HG02840 (cell line): ENCODE measurements around the gene BUD31.
"Not testable (repeated sequence)": the region's sequence is repeated elsewhere in the genome, so short reads cannot be mapped to it uniquely, and the experiment has no call there.

Experiments
- ATAC-seq: cut with Tn5 transposase; IDR thresholded peaks from one replicate; pipeline ENCODE4 v1.9.1; 2021; ENCODE audit warnings: mild to moderate bottlenecking, moderate library complexity, moderate number of reproducible peaks; ENCODE audit not compliant: unreplicated experiment, low FRiP score

The BUD31 gene

DNA sequence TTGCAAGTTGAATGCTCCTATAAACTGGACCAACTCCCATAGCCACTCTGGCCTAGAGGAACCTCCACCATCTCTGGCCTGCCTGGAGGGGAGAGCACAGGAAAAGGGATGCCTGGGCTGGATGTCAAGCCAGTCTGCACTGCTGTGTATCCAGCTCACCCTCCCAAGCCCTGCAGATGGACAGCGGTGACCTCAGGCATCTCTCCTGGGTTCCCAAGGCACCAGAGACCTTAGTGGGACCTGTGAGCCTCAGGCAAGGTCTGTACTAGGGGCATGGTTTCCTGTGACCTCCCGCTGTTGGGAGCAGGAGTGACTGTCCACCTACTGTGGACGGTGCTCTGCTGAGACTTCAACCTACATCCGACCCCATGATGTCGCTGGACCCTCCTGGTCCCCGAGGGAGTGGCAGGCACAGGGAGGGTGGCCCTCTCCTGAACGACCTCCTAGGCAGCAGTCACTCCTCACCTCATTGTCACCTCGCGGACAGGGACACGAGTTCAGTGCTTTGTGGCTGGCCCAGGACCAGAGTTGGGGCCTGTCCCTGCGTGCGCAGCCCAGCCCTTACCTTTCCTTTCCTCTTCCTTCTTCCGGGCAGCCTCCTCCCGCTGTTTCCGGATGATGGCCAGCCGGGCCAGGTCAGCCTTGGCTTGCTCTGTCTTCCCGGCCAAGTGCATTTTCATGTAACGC, 11.3 kb upstream of the BUD31 start:
- ATAC-seq, result no peak

DNA sequence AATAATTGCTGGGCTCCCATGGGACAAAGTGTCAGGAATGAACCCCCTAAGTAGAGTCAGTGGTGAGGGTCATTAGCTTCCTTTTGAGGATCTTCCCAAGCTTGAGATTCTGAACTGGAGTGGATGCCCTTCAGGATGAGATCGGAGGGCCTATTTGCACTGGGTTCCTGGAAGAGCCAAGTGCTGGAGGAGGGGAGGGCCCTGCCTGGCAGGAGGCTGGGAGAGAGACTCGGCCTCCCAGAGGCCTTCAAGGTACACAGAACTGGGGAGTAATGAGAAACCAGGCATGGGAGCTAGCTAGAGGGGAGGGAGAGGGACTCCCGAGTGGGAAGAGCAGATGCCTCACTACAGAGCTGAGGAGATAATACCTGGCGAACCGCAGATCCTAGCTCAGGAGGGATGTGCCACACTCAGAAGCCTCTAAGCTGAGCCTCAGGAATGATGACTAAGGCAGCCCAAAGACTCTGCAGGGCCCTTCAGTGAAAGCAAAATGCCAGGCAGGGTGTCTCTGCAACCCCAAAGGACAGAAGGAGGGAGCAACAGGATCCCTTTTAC, 9.8 kb upstream of the BUD31 start:
- ATAC-seq, result no peak

DNA sequence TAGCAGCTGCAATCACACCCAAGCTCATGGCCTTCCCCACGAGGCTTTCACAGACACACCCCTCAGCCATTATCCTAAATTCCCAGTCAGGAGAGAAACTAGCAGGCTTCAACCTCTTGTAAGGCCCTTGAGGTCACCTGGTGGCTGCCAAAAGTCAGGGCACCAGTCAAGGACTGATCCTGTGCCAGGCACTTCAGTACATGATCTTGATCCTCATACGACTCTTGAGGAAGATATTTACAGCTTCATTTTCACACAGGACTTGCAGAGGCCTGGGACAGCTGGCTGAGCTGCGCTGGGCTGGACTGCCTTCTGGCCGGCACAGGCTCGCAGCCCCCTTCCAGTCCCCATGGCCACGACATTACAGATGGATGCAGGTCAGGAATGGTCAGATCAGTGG, 9.2 kb upstream of the BUD31 start:
- ATAC-seq, result no peak

DNA sequence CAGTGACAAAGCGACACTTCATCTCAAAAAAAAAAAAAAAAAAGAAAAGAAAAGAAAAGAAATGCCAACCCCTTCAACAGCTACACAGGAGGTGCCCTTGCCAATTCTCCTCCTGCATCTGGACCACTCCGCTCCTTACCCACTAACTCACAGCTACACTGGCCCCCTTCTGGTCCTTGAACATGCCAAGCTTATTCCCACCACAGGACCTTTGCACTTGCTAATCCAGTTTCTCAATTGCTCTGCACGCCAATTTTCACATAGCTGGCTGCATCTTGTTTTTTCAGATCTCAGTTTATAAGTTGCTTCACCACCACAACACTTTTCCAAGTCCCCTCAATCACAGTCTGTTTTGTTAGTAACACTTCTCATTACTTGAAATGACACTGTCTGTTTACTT, 5.9 kb upstream of the BUD31 start:
- ATAC-seq, result no peak

DNA sequence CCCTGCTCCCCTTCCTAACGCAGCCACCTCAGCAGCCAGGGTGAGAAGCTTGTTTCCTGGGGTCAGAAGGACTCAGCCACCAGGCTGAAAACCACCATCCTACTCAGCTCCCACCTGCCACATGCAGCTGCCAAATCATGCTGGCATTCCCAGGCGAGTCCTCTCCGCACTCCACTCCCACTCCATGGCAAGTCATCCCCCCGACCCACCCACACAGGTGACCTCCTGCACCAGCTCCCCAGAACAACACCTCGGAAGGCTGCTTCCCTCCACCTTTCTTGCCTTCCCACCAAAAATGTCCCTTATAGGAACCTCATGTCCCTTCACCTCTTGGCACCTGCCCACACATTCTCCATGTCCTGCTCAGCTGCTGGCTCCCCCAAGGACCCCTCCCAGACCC, 5.0 kb upstream of the BUD31 start:
- ATAC-seq, result no peak

DNA sequence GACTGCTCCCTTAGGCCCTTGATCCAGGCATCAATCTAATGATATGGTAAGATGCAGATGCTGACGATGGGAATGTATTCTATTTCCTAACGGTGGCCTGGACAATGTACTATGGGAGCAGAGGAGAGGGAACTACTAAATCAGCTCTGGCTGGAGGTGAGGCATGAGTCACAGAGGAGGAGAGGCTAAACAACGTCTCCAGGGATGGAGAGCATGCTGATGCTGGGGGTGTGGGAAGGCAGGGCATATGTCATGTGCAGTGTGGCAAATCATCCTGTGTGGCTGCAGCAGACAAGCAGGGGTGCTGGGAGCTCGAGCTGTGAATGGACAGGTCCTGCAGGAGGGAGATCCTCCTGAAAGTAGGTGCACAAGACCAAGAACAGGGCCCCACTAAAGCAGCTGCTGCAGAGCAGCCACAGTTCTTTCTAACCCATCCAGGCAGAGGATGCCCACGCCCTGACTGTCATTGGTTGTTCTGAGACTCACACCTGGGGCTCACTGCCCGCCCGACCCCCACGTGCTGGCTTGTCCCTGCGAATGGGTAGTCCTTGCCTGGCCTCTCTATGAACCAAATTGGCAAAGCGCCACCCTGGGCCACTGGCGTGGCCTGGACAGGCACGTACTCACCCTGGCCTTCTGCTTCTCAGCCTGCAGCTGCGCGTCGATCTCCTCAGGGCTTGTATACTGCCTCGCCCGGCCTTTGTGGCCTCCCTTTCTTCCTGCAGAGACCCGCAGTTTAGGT, 4.4 kb upstream of the BUD31 start:
- no peak for ATAC-seq

DNA sequence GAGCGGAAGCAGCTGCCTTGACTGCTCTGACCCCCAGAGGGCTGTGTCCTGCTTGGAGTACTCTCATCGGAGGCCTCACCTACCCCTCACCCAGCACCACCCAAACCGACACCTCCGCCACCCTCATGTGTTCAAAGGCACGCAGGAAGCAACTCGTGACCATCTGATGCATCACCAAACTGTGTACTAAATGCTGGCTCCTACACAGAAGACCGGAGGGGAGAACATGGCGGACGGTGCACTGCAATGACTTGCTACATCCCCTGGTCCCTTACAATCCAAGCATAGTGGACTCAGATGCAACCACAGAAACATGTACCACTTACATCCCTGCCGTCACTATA, 3.8 kb upstream of the BUD31 start:
- no peak for ATAC-seq

DNA sequence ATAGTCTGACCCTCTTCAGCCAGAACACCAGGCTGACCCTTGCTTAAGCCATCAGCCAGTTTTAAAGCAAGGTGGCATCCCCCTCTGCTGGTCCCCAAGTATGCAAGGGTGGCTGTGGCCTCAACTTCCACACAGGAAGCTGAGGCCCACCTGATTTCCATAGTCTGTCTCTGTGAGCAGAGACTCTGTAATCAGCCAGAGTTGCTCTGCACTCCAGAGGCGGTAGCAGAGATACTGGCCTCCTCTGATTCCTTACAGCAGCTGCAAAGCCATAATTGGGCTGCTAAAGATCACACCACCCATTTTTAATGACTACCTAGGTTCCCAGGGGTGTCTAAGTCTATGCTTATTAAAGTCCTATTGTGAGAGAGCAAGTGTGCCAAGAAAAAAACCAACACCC, 2.2 kb upstream of the BUD31 start:
- ATAC-seq, result no peak

DNA sequence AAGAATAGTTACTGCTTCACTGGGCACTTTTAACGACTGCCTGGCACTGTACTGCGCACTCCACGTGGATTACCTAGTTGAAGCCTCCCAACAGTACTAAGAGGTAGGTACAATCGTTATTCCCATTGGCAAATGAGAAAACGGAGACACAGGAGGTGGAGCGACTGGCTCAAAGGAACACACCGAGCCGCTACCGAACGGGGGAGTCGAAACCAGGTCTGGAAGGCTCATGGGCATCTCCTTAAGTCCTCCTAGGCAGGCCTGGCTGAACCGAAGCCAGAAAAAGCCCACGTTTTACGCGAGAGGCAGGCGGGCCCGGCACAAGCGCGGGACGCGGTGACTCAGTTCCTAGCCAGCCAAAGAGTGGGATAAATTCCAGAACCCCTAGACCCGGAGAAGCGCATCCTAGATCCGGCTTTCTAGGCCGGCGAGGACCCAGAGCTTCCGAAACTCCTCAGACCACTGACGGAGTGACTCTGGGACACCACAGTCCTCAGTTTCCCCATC, 844 bp upstream of the BUD31 start:
- no peak for ATAC-seq

DNA sequence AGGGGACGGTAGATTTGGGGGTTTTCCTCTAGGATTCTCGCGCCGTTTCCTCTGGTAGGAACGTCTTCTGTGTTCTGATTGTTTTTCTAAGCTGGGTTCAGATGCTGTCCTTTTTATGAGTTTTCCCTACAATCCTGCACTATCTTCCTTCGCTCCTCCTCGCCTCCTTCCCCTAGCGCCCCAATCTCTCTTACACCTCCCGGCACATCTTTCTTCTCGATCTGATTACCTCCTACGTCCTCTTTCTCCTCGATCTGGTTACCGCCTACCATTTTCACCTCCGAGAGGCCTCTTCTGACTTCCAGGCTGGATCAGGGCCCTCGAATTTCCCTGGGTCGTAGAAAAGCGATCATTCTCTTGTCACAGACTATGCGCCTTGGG, 413 bp downstream of the BUD31 start:
- ATAC-seq, result peak; percentile 1

DNA sequence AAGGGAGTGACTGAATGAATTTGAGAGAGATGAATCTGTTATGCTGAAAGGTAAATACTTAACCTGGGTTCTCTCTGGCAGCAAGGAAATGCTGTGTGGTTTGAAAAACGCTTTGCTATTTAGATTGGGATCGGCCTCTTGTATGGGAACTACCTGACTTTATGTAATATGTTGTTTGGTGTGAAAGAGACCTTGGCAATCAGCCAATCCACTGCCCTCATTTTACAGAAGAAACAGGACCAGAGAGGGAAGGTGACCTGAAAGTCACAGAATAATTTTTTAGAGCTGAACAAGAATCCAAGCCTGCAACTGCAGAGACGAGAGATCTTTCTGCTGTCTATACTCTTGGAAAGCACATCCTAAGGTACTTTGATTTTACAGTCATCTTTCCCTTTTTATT, 1.0 kb downstream of the BUD31 start:
- ATAC-seq, result no peak

DNA sequence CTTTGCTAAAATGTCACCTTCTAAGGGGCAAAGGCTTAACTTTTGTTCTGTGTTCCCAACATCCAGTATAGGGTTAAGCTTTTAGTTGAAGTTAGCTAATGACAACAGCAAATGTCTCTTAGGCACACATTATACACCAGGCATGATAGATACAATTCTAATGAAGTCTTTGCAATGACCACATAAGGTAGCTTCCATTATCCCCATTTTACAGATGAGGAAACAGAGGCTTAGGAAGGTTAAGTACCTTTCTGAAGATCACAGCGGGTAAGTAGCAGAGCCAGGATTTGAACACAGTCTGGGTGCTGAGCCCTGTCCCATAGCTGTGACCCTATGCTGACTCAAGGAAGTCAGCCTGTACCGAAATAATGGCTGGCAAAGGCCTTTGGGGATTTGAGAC, 1.9 kb downstream of the BUD31 start:
- no peak for ATAC-seq

DNA sequence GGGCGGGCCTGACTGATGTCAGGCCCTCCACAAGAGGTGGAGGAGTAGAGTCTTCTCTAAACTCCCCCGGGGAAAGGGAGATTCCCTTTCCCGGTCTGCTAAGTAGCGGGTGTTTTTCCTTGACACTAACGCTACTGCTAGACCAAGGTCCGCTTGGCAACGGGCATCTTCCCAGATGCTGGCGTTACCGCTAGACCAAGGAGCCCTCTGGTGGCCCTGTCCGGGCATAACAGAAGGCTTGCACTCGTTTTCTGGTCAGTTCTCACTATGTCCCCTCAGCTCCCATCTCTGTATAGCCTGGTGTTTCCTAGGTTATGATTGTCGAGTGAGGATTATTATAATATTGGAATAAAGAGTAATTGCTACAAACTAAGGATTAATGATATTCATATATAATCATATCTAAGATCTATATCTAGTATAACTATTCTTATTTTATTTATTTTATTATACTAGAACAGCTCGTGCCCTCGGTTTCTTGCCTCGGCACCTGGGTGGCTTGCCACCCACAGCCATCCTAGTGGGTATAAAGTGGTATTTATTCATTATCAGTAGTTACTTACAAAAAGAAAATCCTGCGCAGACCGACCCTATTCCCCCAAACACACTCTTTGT, 6.9 kb downstream of the BUD31 start:
- not testable (repeated sequence) for ATAC-seq

DNA sequence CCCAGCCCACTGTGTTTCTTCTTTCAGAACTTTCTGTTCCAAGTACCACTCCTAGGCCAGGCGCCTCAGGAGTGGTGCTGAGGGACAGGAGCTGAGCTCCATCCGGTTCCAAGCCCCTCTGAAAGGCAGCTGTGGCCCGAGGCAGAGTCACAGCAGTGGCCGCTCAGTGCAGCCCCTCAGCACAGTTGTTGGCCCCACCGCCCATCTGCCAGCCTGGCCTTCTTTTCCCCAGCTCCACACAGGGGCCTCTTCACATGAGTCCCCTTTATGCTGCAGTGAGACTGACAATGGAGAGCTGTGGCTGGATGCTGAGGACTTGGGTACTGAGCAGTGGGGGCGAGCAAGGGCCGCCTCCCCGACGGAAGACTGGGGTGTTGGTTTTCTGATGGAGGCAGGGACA, 9.5 kb downstream of the BUD31 start:
- ATAC-seq, result no peak

DNA sequence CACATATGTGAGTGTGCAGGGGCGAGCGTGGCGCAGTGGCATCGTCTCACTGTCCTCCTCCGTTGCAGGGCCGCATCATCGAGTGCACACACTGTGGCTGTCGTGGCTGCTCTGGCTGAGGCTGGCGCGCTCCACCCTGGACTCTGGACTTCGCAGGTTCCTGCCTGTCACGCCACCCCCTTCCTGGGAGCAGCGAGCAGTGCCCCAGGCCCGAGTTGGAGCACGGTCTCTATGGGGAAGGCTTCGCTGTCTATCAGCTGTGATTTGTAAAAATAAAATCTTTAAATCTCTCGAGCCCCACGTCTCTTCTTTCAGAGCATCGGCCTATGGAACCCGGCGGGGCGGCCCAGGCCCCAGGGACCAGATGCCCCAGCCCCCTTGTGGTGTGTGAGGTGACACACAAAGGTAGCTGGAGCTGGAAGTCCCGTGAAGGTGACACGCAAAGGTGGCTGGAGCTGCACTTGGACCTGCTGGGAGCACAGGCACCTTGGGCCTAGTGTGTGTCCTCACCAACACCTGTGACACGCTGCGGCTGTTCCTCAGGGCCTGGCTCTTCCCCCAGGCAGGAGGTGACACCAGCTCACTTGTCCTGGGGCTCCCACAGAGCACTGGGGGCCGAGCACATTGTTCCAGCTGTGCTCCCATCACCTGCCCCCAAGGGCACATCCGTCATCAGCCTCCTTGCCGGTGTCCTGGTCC, 10.7 kb downstream of the BUD31 start:
- no peak for ATAC-seq

DNA sequence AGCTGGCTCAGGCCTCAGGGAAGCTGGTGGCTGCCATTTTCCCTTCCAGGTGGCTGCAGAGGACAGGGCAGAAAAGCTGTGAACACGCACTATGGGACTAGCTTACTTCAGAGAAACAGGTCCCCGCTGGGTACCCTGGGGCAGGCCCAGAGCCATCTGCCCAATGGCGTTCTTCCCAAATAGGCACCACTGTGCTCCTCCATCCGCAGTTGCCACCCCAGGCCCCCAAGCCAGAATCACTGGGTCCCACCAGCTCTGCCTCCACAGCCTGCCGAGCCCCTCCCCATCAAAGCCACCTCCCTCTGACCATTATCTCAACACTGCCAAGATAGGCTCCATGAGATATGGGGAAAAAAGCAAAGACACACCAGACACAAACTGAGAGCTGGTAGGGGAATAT, 11.4 kb downstream of the BUD31 start:
- ATAC-seq, result no peak

DNA sequence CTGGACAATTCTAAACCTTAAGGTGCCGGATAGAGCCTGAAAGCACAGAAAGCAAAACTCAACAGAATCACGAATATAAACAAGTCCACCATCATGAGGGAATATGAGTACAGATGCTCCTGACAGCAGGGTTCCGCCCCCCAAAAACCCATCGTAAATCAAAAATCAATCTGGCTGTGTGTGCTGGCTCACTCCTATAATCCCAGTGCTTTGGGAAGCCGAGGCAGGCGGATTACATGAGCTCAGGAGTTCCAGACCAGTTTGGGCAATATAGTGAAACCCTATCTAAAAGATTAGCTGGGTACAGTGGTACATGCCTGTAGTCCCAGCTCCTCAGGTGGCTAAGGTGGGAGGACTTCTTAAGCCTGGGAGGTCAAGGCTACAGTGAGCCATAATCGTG, 12.2 kb downstream of the BUD31 start:
- no peak for ATAC-seq

DNA sequence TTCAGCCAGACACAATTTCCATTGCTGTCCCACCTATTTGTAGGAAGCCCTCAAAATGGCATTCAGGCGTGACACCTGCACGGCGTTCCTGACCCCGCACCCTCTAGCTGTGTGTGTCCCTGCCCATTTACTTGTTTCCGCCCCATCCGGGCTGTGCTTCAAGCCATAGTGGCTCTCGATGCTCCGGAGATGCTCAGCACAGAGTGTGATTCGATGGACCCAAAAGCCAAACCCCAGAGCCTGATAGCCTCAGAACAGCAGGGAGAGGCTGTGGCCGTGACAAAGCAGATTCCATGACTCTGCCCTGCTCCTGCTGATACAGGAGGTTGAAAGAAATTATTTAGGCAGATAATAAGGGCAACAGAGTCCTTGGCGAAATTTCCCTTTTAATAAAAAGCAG, 13.4 kb downstream of the BUD31 start:
- ATAC-seq, result no peak

DNA sequence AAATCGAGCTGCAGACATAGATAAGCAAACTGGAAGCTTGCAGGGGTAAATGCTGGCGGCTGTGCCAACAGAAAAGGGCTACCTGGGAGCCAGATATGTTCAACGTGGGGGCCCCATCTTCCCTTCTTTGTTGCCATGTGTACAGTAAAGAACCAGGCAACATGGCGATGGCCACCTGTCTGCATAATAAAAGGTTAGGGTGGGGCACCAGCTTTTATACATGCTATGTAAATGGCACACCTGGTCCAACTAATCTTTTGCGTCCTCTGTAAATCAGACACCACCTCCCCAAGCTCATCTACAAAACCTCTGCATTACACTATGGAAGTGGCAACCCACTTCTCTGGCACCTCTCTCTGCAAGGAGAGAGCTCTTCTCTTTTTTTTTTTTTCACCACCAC, 13.9 kb downstream of the BUD31 start:
- ATAC-seq, result no peak

DNA sequence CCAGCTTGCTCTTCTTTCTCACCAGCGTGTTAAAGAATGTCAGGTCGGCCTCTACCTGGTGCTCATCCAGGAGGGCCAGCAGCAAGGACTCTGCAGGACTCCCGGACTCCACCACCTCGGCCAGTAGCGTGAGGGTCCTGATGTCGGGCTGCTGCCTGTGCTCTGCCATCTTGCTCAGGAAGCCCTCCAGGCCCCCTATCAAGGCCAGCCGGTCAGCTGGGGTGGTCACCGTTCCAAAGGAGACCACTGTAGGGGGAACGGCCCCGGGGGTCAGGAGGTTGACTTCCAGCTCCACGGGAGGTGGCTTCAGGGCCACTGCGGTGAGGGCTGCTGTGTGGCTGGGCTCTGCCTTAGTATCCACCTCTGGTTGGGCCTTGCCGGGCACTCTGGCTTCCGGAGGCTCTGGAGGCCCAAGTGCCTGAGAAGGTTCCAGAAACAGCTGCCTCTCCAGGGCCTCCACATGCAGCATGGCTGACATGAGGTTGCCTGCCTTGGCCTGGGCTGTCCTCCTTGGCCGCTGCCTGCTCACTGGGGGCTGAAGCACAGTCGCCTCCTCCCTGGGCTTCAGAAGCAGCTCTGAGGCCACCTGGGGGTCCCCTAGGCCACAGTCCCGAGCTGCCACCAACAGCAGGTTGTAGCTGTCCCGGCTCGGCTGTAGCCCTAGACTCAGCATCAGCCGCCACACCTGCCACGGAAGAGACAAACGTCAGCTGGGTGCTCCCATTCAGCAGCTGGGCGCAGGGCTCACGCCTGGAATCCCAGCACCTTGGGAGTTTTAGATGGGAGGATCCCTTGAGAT, 16.4 kb downstream of the BUD31 start:
- no peak for ATAC-seq
